ENCODE measurements around the gene AHCYL1.

- TF ChIP-seq RAD21 (IDR thresholded peaks at IDR 0.05; ENCODE audit: insufficient read depth, low read depth, low read length) (no peak), YY1 (IDR thresholded peaks at IDR 0.05; ENCODE audit: low read depth, low read length) (no peak)
Observed at GRCh38 chr1:110059133-110059863, 74.7 kb downstream of the AHCYL1 start.

All from GM12878 (cell line).